Liver (tissue), 9 donors: ENCODE data around the gene SERTM2. TPM values are rescaled to one million over a fixed set of nuclear protein-coding genes. Genes with fewer than 3 reads are reported as not detected.

Source experiments
- DNase-seq: peaks from one replicate; pipeline ENCODE4 v3.0.0-alpha.2; 2017; ENCODE audit warnings: low spot score
- H3K27ac ChIP-seq, 2 donors: one replicate each; pipeline ENCODE4 v1.7.0; 2013; ENCODE audit warnings: inconsistent platforms in 2 of 2, low read length in 2 of 2, control low read depth in 1 of 2, low read depth in 1 of 2, mild to moderate bottlenecking in 1 of 2
- H3K27me3 ChIP-seq, 4 donors: one replicate each; pipeline versions ENCODE4 v1.6.1 to v1.7.0; 2013; ENCODE audit warnings: low read length in 3 of 4, inconsistent platforms in 1 of 4, mild to moderate bottlenecking in 1 of 4, moderate library complexity in 1 of 4; ENCODE audit not compliant: control insufficient read depth in 4 of 4, insufficient read depth in 4 of 4
- H3K36me3 ChIP-seq, 4 donors: one replicate each; pipeline versions ENCODE4 v1.6.1 to v1.7.0; 2013; ENCODE audit warnings: low read length in 3 of 4, mild to moderate bottlenecking in 3 of 4, low read depth in 1 of 4, moderate library complexity in 1 of 4; ENCODE audit not compliant: control insufficient read depth in 4 of 4, insufficient read depth in 3 of 4
- H3K4me1 ChIP-seq, 4 donors: one replicate each; pipeline versions ENCODE4 v1.6.1 to v1.7.0; 2013; ENCODE audit warnings: low read length in 3 of 4, mild to moderate bottlenecking in 3 of 4, moderate library complexity in 1 of 4; ENCODE audit not compliant: control insufficient read depth in 4 of 4, insufficient read depth in 4 of 4
- H3K4me3 ChIP-seq, 3 donors: one replicate each; pipeline versions ENCODE4 v1.6.1 to v1.7.0; 2013; ENCODE audit warnings: low read length in 3 of 3, control low read depth in 1 of 3, low read depth in 1 of 3, mild to moderate bottlenecking in 1 of 3
- H3K9ac ChIP-seq, 2 donors: one replicate each; pipeline ENCODE4 v1.7.0; 2013; ENCODE audit warnings: low read length in 2 of 2, mild to moderate bottlenecking in 2 of 2, moderate library complexity in 2 of 2, control low read depth in 1 of 2, low read depth in 1 of 2
- H3K9me3 ChIP-seq, 4 donors: one replicate each; pipeline versions ENCODE4 v1.6.1 to v1.7.0; 2013; ENCODE audit warnings: low read length in 3 of 4; ENCODE audit not compliant: control insufficient read depth in 4 of 4
- EGR1 ChIP-seq, 2 donors: IDR thresholded peaks; 2 replicates each; pipeline ENCODE4 v1.6.1; 2016 to 2018; ENCODE audit warnings: antibody characterized with exemption in 2 of 2, low read depth in 2 of 2
- FOXA1 ChIP-seq: IDR thresholded peaks from 2 replicates; pipeline ENCODE4 v1.6.1; 2016; ENCODE audit warnings: antibody characterized with exemption
- FOXA2 ChIP-seq: IDR thresholded peaks from 2 replicates; pipeline ENCODE4 v1.6.1; 2016; ENCODE audit warnings: antibody characterized with exemption
- GABPA ChIP-seq, 2 donors: IDR thresholded peaks in 1 of 2; conservative IDR thresholded peaks in 1 of 2; 2 replicates each; pipeline ENCODE4 v1.6.1; 2016; ENCODE audit warnings: antibody characterized with exemption in 2 of 2, mild to moderate bottlenecking in 1 of 2, moderate library complexity in 1 of 2
- JUND ChIP-seq, 2 donors: IDR thresholded peaks; 2 replicates each; pipeline ENCODE4 v1.6.1; 2016; ENCODE audit warnings: antibody characterized with exemption in 2 of 2
- NR2F2 ChIP-seq: IDR thresholded peaks from 2 replicates; pipeline ENCODE4 v1.6.1; 2016; ENCODE audit warnings: antibody characterized with exemption
- RAD21 ChIP-seq, 2 donors: IDR thresholded peaks; 2 replicates each; pipeline ENCODE4 v1.6.1; 2016; ENCODE audit warnings: antibody characterized with exemption in 2 of 2, mild to moderate bottlenecking in 2 of 2
- RXRA ChIP-seq, 2 donors: IDR thresholded peaks; 2 replicates each; pipeline ENCODE4 v1.6.1; 2017 to 2018; ENCODE audit warnings: antibody characterized with exemption in 2 of 2, mild to moderate bottlenecking in 1 of 2
- SP1 ChIP-seq: IDR thresholded peaks from 2 replicates; pipeline ENCODE4 v1.6.1; 2018; ENCODE audit warnings: antibody characterized with exemption, mild to moderate bottlenecking
- TAF1 ChIP-seq: conservative IDR thresholded peaks from 2 replicates; pipeline ENCODE4 v1.6.1; 2016; ENCODE audit warnings: antibody characterized with exemption, mild to moderate bottlenecking
- YY1 ChIP-seq: IDR thresholded peaks from 2 replicates; pipeline ENCODE4 v1.6.1; 2016; ENCODE audit warnings: antibody characterized with exemption, mild to moderate bottlenecking
- WGBS: extraction: QIAGEN DNeasy Blood & Tissue Kit; methylation state at CpG from one replicate; pipeline ENCODE4 v1.1.7; 2013; 5-methylcytosine and 5-hydroxymethylcytosine counted together
- polyA plus RNA-seq, 2 donors: library from polyadenylated mRNA; stranded (reverse) in 1 of 2; unstranded in 1 of 2; fragments of 200-250 nt in 1 of 2; fragments of >200 nt in 1 of 2; fragmentation: Nextera tagmentation in 1 of 2; extraction: Ambion mirVana in 1 of 2; gene quantifications; one replicate each; pipeline versions ENCODE4 v1.2.1 to v1.2.3, GENCODE V29; 2013 to 2015
- total RNA-seq, 2 donors: library from RNA; depleted of rRNA; stranded (reverse); fragments of >200 nt; gene quantifications; one replicate each; pipeline ENCODE4 v1.2.3, GENCODE V29; 2014
- TF ChIP-seq, protein P1 (sequence below): IDR thresholded peaks from 2 replicates; pipeline ENCODE4 v1.6.1; 2016; ENCODE audit warnings: antibody characterized with exemption, mild to moderate bottlenecking
- TF ChIP-seq, protein P2 (sequence below): fragments of 150-350 bp; IDR thresholded peaks from 2 replicates; pipeline ENCODE4 v1.5.1; 2017; ENCODE audit warnings: improper control_type of control experiment, low read depth, low read length; ENCODE audit not compliant: missing input control
- TF ChIP-seq, protein P3 (sequence below): IDR thresholded peaks from 2 replicates; pipeline ENCODE4 v1.6.1; 2016; ENCODE audit warnings: antibody characterized with exemption
- TF ChIP-seq, protein P4 (sequence below): IDR thresholded peaks from 2 replicates; pipeline ENCODE4 v1.6.1; 2016; ENCODE audit warnings: antibody characterized with exemption
- TF ChIP-seq, protein P5 (sequence below): IDR thresholded peaks from 2 replicates; pipeline ENCODE4 v1.6.1; 2016; ENCODE audit warnings: antibody characterized with exemption
- donor health status: healthy.
- donor health status: healthy.
- donor health status: healthy.
- donor health status: healthy.
- donor health status: healthy.

SERTM2 gene
- total and polyA plus RNA-seq, 4 donors: 0.09 to 16.2 (median 2.6) TPM

DNA sequence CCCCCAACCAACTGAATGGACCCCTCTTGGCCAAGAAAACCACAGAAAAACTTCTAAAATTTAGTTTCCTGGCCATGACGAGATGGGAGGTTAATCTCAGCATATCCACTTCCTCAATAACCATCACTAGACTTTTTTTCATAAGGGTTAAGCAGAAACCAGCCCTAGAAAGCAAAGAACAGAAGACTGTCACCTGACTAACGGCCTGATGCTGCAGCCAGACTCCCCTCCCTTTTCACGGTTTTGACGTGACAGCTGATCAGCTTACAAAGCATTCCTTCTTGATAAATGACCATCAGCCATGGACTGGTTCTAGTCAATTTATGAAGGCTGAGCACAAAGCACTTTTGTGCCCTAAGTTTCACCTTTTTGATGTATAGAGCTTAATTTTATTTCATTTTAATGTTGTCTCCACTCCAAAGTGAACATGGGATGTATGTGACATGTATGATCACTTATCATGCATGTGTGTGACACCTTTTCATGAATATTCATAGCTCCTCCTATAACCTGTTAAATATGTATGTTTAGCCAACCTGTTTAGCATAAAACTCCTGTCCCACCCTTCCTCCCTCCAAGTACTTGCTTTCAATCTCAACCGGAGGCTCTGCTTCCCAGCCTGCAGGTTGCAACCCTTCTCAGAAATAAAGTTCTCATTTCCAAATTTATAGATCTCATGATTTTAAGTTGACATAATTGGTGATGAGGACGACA lies 56.3 kb downstream of the SERTM2 start:
- H3K36me3 ChIP-seq: no peaks in the 10 kb centered on the region
- no peak for TF ChIP-seq TAF1
- TF ChIP-seq FOXA1: no peak
- no peak for TF ChIP-seq RXRA (IDR thresholded peaks at IDR 0.05)
- TF ChIP-seq JUND (IDR thresholded peaks at IDR 0.05): no peak
- TF ChIP-seq, protein P1, sequence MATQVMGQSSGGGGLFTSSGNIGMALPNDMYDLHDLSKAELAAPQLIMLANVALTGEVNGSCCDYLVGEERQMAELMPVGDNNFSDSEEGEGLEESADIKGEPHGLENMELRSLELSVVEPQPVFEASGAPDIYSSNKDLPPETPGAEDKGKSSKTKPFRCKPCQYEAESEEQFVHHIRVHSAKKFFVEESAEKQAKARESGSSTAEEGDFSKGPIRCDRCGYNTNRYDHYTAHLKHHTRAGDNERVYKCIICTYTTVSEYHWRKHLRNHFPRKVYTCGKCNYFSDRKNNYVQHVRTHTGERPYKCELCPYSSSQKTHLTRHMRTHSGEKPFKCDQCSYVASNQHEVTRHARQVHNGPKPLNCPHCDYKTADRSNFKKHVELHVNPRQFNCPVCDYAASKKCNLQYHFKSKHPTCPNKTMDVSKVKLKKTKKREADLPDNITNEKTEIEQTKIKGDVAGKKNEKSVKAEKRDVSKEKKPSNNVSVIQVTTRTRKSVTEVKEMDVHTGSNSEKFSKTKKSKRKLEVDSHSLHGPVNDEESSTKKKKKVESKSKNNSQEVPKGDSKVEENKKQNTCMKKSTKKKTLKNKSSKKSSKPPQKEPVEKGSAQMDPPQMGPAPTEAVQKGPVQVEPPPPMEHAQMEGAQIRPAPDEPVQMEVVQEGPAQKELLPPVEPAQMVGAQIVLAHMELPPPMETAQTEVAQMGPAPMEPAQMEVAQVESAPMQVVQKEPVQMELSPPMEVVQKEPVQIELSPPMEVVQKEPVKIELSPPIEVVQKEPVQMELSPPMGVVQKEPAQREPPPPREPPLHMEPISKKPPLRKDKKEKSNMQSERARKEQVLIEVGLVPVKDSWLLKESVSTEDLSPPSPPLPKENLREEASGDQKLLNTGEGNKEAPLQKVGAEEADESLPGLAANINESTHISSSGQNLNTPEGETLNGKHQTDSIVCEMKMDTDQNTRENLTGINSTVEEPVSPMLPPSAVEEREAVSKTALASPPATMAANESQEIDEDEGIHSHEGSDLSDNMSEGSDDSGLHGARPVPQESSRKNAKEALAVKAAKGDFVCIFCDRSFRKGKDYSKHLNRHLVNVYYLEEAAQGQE: no peak
- TF ChIP-seq YY1: no peak
- TF ChIP-seq GABPA (IDR thresholded peaks at IDR 0.05 in 1 of 2, conservative IDR thresholded peaks at IDR 0.05 in 1 of 2): no peak
- H3K9ac ChIP-seq: no peak overlapping the region
- 62% methylated on average over 6 of the region's 6 CpGs for WGBS
- no peaks in the 10 kb centered on the region for H3K9me3 ChIP-seq
- no peak overlapping the region for H3K27ac ChIP-seq
- no peaks in the 10 kb centered on the region for H3K27me3 ChIP-seq
- no peak overlapping the region for H3K4me3 ChIP-seq
- no peaks in the 10 kb centered on the region for H3K4me1 ChIP-seq
- no peak for DNase-seq

DNA sequence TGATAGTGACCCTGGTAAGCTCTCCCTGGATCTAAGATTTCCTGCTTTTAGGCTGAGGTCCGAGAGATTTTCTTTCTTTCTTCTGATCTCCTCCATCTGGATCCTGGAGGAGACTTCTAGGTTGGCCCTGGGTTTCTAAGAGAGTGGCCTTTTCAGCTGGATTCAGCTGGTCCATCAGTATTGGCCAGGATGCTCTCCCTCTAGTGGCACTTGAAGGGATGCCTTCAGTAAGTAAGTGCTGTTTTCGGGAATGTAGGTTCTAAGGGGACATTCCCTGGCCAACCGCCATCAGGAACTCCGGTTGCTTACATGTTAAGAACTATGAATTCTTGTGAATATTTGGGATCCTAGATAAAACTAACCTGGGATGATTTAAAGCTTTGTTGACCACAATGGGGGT lies 56.9 kb downstream of the SERTM2 start:
- no peaks in the 10 kb centered on the region for H3K36me3 ChIP-seq
- no peak overlapping the region for H3K27ac ChIP-seq
- no peak overlapping the region for H3K9ac ChIP-seq
- TF ChIP-seq, protein P2, sequence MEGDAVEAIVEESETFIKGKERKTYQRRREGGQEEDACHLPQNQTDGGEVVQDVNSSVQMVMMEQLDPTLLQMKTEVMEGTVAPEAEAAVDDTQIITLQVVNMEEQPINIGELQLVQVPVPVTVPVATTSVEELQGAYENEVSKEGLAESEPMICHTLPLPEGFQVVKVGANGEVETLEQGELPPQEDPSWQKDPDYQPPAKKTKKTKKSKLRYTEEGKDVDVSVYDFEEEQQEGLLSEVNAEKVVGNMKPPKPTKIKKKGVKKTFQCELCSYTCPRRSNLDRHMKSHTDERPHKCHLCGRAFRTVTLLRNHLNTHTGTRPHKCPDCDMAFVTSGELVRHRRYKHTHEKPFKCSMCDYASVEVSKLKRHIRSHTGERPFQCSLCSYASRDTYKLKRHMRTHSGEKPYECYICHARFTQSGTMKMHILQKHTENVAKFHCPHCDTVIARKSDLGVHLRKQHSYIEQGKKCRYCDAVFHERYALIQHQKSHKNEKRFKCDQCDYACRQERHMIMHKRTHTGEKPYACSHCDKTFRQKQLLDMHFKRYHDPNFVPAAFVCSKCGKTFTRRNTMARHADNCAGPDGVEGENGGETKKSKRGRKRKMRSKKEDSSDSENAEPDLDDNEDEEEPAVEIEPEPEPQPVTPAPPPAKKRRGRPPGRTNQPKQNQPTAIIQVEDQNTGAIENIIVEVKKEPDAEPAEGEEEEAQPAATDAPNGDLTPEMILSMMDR: peak; percentile 47
- TF ChIP-seq, protein P3, sequence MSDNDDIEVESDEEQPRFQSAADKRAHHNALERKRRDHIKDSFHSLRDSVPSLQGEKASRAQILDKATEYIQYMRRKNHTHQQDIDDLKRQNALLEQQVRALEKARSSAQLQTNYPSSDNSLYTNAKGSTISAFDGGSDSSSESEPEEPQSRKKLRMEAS: no peak
- peak; percentile 63 to 76 for TF ChIP-seq RAD21 (IDR thresholded peaks at IDR 0.05)
- no peak for DNase-seq
- 34% methylated on average over 4 of the region's 4 CpGs for WGBS
- H3K27me3 ChIP-seq: no peaks in the 10 kb centered on the region
- no peak overlapping the region for H3K4me3 ChIP-seq
- H3K4me1 ChIP-seq: no peaks in the 10 kb centered on the region
- no peaks in the 10 kb centered on the region for H3K9me3 ChIP-seq

DNA sequence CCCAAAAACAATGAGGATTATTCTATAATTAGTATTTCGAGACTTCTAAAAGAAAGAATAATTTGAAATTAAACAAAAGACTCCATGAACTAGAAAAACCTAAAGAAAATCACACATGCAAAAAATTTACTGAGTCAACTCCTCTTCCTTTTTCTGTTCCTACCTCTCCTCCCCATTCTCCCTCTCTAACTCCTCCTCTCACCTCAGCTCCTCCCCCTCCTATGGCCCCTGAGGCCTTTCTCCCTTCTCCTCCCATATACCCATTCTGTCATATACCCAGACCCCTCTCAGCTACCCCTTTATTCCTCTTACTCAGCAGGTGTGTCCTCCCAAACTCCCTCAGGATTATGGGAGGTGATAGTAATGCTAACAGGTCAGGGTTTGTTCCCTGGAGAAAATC lies 57.4 kb downstream of the SERTM2 start:
- no peaks in the 10 kb centered on the region for H3K9me3 ChIP-seq
- H3K27ac ChIP-seq: no peak overlapping the region
- H3K36me3 ChIP-seq: no peaks in the 10 kb centered on the region
- no peak overlapping the region for H3K4me3 ChIP-seq
- no peaks in the 10 kb centered on the region for H3K4me1 ChIP-seq
- TF ChIP-seq SP1 (no peak), EGR1 (IDR thresholded peaks at IDR 0.05; ENCODE audit: low read depth in 2 of 2) (no peak), NR2F2 (no peak), JUND (IDR thresholded peaks at IDR 0.05) (no peak), FOXA2 (no peak), FOXA1 (no peak), GABPA (IDR thresholded peaks at IDR 0.05 in 1 of 2, conservative IDR thresholded peaks at IDR 0.05 in 1 of 2) (no peak)
- TF ChIP-seq, protein P4, sequence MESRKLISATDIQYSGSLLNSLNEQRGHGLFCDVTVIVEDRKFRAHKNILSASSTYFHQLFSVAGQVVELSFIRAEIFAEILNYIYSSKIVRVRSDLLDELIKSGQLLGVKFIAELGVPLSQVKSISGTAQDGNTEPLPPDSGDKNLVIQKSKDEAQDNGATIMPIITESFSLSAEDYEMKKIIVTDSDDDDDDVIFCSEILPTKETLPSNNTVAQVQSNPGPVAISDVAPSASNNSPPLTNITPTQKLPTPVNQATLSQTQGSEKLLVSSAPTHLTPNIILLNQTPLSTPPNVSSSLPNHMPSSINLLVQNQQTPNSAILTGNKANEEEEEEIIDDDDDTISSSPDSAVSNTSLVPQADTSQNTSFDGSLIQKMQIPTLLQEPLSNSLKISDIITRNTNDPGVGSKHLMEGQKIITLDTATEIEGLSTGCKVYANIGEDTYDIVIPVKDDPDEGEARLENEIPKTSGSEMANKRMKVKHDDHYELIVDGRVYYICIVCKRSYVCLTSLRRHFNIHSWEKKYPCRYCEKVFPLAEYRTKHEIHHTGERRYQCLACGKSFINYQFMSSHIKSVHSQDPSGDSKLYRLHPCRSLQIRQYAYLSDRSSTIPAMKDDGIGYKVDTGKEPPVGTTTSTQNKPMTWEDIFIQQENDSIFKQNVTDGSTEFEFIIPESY: no peak
- TF ChIP-seq, protein P5, sequence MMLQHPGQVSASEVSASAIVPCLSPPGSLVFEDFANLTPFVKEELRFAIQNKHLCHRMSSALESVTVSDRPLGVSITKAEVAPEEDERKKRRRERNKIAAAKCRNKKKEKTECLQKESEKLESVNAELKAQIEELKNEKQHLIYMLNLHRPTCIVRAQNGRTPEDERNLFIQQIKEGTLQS: no peak
- no peaks in the 10 kb centered on the region for H3K27me3 ChIP-seq
- WGBS: 65% methylated on average over 1 of the region's 1 CpG
- no peak overlapping the region for H3K9ac ChIP-seq
- DNase-seq: no peak
